GM04504 (cell line): Measurements from ENCODE around the gene RPUSD3.
"Not testable (repeated sequence)": the region's sequence is repeated elsewhere in the genome, so short reads cannot be mapped to it uniquely, and the experiment has no call there.

Experiments
- DNase-seq: peaks from one replicate; pipeline ENCODE4 v3.0.0-alpha.2; 2012; ENCODE audit warnings: low read depth

Gene RPUSD3

GRCh38 chr3:9865125-9865637, 21.4 kb upstream of the RPUSD3 start:
- not testable (repeated sequence) for DNase-seq

- peak; percentile 50 for DNase-seq
These were observed 20.6 kb upstream of the RPUSD3 start for GRCh38 chr3:9864200-9864927.

- no peak for DNase-seq
These were observed 19.4 kb upstream of the RPUSD3 start for GRCh38 chr3:9863058-9863772.

GRCh38 chr3:9862391-9863057, 18.7 kb upstream of the RPUSD3 start:
- DNase-seq, result no peak

GRCh38 chr3:9861626-9862130, 17.9 kb upstream of the RPUSD3 start:
- DNase-seq, result no peak

- DNase-seq, result no peak
These were observed 17.4 kb upstream of the RPUSD3 start for GRCh38 chr3:9861201-9861600.

GRCh38 chr3:9859530-9860025, 15.8 kb upstream of the RPUSD3 start:
- no peak for DNase-seq

GRCh38 chr3:9855594-9855993, 11.8 kb upstream of the RPUSD3 start:
- DNase-seq, result no peak

- not testable (repeated sequence) for DNase-seq
These were observed 10.6 kb upstream of the RPUSD3 start for GRCh38 chr3:9854291-9854940.

GRCh38 chr3:9852528-9852927, 8.7 kb upstream of the RPUSD3 start:
- no peak for DNase-seq

- not testable (repeated sequence) for DNase-seq
These were observed 8.1 kb upstream of the RPUSD3 start for GRCh38 chr3:9851926-9852325.

- not testable (repeated sequence) for DNase-seq
These were observed 7.6 kb upstream of the RPUSD3 start for GRCh38 chr3:9851383-9851782.

GRCh38 chr3:9848860-9849259, 5.1 kb upstream of the RPUSD3 start:
- not testable (repeated sequence) for DNase-seq

GRCh38 chr3:9847870-9848269, 4.1 kb upstream of the RPUSD3 start:
- DNase-seq, result not testable (repeated sequence)

- DNase-seq, result no peak
These were observed 3.2 kb upstream of the RPUSD3 start for GRCh38 chr3:9846931-9847488.

- no peak for DNase-seq
These were observed 2.4 kb upstream of the RPUSD3 start for GRCh38 chr3:9846231-9846630.

GRCh38 chr3:9841015-9841414, 2.8 kb downstream of the RPUSD3 start:
- no peak for DNase-seq

- DNase-seq, result no peak
These were observed 5.0 kb downstream of the RPUSD3 start for GRCh38 chr3:9838856-9839255.

- no peak for DNase-seq
These were observed 5.9 kb downstream of the RPUSD3 start for GRCh38 chr3:9837701-9838582.
